SW480 (cell line): ENCODE measurements around the gene DUX4.
"Not testable (repeated sequence)": the region's sequence is repeated elsewhere in the genome, so short reads cannot be mapped to it uniquely, and the experiment has no call there.

Experiments used
- DNase-seq: peaks from one replicate; pipeline ENCODE4 v3.0.0-alpha.2; 2016; ENCODE audit warnings: low spot score

The DUX4 gene

DNA sequence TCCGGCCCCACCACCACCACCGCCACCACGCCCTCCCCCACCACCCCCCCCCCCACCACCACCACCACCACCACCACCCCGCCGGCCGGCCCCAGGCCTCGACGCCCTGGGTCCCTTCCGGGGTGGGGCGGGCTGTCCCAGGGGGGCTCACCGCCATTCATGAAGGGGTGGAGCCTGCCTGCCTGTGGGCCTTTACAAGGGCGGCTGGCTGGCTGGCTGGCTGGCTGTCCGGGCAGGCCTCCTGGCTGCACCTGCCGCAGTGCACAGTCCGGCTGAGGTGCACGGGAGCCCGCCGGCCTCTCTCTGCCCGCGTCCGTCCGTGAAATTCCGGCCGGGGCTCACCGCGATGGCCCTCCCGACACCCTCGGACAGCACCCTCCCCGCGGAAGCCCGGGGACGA is at the start of gene DUX4:
TSS of gene DUX4 (plus strand) at position 347 of the 400 bp plus-strand sequence. CDS start at position 347, 0 bp downstream.
- not testable (repeated sequence) for DNase-seq

DNA sequence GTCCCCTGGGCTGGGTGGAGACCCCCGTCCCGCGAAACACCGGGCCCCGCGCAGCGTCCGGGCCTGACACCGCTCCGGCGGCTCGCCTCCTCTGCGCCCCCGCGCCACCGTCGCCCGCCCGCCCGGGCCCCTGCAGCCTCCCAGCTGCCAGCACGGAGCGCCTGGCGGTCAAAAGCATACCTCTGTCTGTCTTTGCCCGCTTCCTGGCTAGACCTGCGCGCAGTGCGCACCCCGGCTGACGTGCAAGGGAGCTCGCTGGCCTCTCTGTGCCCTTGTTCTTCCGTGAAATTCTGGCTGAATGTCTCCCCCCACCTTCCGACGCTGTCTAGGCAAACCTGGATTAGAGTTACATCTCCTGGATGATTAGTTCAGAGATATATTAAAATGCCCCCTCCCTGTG is 1.9 kb downstream of the DUX4 start:
- not testable (repeated sequence) for DNase-seq

DNA sequence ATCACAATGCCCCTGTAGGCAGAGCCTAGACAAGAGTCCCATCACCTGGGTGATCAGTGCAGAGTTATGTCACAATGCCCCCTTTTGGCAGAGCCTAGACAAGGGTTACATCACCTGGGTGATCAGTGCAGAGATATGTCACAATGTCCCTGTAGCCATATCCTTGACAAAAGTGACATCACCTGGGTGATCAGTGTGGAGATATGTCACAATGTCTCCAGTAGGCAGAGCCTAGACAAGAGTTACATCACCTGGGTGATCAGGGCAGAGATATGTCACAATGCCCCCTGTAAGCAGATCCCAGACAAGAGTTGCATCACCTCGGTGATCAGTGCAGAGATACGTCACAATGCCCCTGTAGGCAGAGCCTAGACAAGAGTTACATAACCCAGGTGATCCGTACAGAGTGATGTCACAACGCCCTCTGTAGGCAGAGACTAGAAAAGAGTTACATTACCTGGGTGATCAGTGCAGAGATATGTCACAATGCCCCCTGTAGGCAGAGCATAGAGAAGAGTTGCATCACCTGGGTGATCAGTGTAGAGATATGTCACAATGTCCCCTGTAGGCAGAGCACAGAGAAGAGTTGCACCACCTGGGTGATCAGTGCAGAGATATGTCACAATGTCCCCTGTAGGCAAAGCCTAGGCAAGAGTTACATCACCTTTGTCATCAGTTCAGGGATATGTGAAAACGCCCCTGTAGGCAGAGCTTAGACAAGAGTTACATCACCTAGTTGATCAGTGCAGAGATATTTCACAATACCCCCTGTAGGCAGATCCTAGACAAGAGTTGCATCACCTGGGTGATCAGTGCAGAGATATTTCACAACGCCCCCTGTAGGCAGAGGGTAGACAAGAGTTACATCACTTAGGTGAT is 4.4 kb downstream of the DUX4 start:
- not testable (repeated sequence) for DNase-seq

DNA sequence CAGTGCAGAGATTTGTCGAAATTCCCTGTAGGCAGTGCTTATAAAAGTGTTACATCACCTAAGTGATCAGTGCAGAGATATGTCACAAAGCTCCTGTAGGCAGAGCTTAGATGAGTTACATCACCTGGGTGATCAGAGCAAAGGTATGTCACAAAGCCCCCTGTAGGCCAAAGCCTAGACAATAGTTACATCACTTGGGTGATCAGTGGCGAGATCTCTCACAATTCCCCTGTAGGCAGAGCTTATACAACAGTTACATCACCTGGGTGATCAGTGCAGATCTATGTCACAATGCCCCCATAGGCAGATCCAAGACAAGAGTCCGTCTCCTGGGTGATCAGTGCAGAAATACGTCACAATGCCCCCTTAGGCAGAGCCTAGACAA is 5.0 kb downstream of the DUX4 start:
- DNase-seq = not testable (repeated sequence)

DNA sequence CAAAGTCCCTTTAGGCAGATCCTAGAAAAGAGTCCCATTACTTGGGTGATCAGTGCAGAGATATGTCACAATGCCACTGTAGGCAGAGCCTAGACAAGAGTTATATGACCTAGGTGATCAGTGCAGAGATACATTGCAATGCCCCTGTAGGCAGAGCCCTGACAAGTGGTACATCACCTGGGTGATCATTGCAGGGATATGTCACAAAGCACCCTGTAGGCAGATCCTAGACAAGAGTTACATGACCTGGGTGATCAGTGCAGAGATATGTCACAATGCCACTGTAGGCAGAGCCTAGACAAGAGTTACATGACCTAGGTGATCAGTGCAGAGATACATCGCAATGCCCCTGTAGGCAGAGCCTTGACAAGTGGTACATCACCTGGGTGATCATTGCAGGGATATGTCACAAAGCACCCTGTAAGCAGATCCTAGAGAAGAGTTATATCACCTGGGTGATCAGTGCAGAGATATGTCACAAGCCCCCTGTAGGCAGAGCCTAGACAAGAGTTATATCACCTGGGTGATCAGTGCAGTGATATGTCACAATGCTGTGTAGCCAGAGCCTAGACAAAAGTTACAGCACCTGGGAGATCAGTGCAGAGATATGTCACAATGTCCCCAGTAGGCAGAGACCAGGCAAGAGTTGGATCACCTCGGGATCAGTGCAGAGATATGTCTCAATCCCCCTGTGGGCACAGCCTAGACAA is 5.6 kb downstream of the DUX4 start:
- DNase-seq = not testable (repeated sequence)

DNA sequence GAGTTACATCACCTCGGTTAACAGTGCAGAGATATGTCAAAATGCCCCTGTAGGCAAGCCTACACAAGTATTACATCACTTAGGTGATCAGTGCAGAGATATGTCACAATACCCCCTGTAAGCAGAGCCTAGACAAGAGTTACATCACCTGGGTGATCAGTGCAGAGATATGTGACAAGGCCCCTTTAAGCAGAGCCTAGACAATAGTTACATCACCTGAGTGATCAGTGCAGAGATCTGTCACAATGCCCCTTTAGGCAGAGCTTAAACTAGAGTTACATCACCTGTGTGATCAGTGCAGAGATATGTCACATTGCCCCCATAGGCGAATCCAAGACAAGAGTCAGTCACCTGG is 6.1 kb downstream of the DUX4 start:
- not testable (repeated sequence) for DNase-seq

DNA sequence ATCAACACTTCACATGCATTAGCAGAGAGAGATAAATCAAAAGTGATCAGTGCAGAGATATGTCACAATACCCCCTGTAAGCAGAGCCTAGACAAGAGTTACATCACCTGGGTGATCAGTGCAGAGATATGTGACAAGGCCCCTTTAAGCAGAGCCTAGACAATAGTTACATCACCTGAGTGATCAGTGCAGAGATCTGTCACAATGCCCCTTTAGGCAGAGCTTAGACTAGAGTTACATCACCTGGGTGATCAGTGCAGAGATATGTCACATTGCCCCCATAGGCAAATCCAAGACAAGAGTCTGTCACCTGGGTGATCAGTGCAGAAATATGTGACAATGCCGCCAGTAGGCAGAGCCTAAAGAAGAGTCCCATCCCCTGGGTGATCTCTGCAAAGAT is 7.4 kb downstream of the DUX4 start:
- not testable (repeated sequence) for DNase-seq

DNA sequence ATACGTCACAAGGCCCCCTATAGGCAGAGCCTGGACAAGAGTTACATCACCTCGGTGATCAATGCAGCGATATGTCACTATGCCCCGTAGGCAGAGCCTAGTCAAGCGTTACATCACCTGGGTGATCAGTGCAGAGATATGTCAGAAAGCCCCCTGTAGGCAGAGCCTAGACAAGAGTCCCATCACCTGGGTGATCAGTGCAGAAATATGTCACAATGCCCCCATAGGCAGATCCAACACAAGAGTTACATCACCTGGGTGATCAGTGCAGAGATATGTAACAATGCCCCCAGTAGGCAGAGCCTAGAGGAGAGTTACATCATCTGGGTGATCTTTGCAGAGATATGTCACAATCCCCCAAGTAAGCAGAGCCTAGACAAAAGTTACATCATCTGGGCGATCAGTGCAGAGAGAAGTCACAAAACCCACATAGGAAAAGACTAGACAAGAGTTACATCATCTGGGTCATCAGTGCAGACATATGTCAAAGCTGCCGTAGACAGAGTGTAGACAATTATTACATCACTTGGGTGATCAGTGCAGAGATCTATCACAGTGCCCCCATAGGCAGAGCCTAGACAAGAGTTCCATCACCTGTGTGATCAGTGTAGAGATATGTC is 8.0 kb downstream of the DUX4 start:
- not testable (repeated sequence) for DNase-seq

DNA sequence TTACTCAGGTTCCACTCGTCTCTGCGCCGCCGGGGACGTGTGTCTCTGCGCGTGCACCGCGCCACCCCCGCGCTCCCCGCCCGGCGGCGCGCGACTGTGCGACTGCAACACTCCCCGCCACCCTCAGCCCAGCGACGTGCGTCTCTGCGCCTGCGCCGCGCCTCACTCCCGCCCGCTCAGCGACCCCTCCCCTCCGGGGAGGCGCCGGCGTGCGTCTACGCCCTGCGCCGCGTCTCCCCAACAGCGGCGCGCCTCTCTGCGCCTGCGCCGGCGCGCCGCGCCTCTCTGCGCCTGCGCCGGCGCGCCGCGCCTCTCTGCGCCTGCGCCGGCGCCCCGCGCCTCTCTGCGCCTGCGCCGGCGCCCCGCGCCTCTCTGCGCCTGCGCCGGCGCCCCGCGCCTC is 29.9 kb downstream of the DUX4 start:
- not testable (repeated sequence) for DNase-seq
